GM19351 (cell line): ENCODE results near the gene TBC1D22A.

ENCODE experiments used
- ATAC-seq: cut with Tn5 transposase; IDR thresholded peaks from one replicate; pipeline ENCODE4 v1.9.1; 2021; ENCODE audit warnings: mild to moderate bottlenecking, moderate library complexity; ENCODE audit not compliant: unreplicated experiment

The TBC1D22A gene

GRCh38 chr22:46829941-46830715 is 67.7 kb downstream of the TBC1D22A start:
- ATAC-seq, result no peak

GRCh38 chr22:46830841-46831240 is 68.4 kb downstream of the TBC1D22A start:
- ATAC-seq, result no peak

- no peak for ATAC-seq
Measured at GRCh38 chr22:46833228-46833627, 70.8 kb downstream of the TBC1D22A start.

- no peak for ATAC-seq
Measured at GRCh38 chr22:46834021-46834737, 71.7 kb downstream of the TBC1D22A start.

GRCh38 chr22:46835288-46835687 is 72.8 kb downstream of the TBC1D22A start:
- ATAC-seq, result no peak

GRCh38 chr22:46835693-46836092 is 73.2 kb downstream of the TBC1D22A start:
- ATAC-seq, result no peak

- ATAC-seq, result no peak
Measured at GRCh38 chr22:46841522-46841921, 79.1 kb downstream of the TBC1D22A start.

- no peak for ATAC-seq
Measured at GRCh38 chr22:46842606-46843005, 80.2 kb downstream of the TBC1D22A start.

GRCh38 chr22:46843821-46844255 is 81.4 kb downstream of the TBC1D22A start:
- no peak for ATAC-seq

- ATAC-seq, result no peak
Measured at GRCh38 chr22:46844606-46845210, 82.3 kb downstream of the TBC1D22A start.

- no peak for ATAC-seq
Measured at GRCh38 chr22:46845296-46846149, 83.1 kb downstream of the TBC1D22A start.

GRCh38 chr22:46846150-46846831 is 83.8 kb downstream of the TBC1D22A start:
- ATAC-seq, result no peak

- ATAC-seq, result no peak
Measured at GRCh38 chr22:46846832-46847355, 84.4 kb downstream of the TBC1D22A start.

- ATAC-seq, result no peak
Measured at GRCh38 chr22:46848197-46848596, 85.7 kb downstream of the TBC1D22A start.

GRCh38 chr22:46849101-46849500 is 86.7 kb downstream of the TBC1D22A start:
- no peak for ATAC-seq

GRCh38 chr22:46849951-46850350 is 87.5 kb downstream of the TBC1D22A start:
- ATAC-seq, result no peak

- no peak for ATAC-seq
Measured at GRCh38 chr22:46851311-46851710, 88.9 kb downstream of the TBC1D22A start.

- ATAC-seq, result no peak
Measured at GRCh38 chr22:46851941-46852340, 89.5 kb downstream of the TBC1D22A start.

GRCh38 chr22:46852771-46853170 is 90.3 kb downstream of the TBC1D22A start:
- no peak for ATAC-seq

GRCh38 chr22:46853191-46853590 is 90.7 kb downstream of the TBC1D22A start:
- no peak for ATAC-seq
